GM19467 (cell line): Measurements from ENCODE around the gene OTOA.
"Not testable (repeated sequence)": the region's sequence is repeated elsewhere in the genome, so short reads cannot be mapped to it uniquely, and the experiment has no call there.

ENCODE experiments used
- ATAC-seq: cut with Tn5 transposase; IDR thresholded peaks from one replicate; pipeline ENCODE4 v1.9.1; 2021; ENCODE audit warnings: mild to moderate bottlenecking, moderate library complexity; ENCODE audit not compliant: unreplicated experiment

The OTOA gene

DNA sequence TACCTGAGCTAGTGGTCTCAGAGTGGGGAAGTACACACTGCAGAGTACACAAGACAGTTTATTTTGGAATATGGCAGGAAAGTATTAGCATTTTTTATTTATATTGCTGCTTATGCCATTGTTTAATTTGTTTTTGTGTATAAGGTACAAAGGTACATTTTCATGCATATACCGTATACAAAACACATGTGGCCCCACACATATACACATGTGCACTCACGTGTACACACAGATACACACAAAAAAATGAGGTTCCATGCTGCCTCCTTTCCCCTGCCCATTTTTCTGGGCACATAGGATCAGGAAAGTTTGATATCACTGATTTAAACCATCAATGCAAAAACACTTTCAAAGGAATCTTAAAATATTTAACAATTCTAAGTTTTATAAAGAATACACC, 24.3 kb upstream of the OTOA start:
- no peak for ATAC-seq

DNA sequence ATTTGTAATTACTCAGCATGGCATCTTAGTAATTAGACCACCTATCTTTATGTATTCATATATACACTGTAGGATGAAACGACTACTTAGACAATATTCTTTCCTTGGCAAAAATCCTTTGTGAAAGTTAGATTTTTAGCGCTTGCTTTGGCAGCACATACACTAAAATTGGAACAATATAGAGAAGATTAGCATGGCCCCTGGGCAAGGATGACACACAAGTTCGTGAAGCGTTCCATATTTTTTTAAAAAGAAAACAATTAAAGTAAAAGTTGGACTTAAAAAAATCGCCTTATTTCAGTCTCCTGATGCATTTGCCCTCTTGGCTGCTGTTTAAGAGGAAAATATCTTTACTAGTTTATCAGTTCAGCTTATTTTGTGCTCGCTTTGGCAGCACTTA, 21.9 kb upstream of the OTOA start:
- no peak for ATAC-seq

DNA sequence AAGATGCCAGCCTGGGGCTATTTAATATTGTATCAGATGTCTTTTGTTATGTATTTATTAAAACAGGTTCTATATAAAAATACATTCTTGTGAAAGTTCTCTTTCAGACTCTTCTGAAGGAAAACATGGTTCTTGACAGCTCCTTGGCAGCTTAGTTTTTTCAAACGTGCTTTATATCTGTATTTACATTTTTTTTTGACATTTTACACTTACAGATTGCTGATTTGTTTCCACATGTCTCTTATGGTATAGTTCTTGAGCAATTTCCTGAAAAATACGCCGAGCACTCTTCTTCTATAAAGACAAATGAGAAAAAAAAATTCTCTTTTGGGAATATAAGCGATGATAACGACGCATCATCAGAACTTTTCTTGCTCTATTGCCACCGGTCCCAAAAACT, 20.9 kb upstream of the OTOA start:
- no peak for ATAC-seq

DNA sequence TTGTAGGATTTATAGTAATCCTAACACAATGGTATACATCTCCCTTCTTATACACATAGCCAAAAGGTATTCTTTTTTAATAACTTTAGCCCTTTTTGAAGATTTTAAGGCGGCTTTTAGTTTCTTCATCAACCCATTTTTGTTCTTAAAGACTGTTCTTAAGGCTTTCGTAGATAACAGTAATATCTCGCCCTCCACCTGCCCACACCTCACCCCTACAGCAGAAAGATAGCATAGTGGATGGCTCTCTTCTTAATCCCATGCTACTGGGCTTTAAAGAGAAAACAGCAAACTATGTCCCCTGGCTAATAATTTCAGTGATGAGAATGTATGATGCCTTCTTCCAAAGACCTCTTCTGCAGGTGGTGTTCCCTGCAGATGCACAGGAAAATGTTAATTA, 20.0 kb upstream of the OTOA start:
- ATAC-seq = no peak

DNA sequence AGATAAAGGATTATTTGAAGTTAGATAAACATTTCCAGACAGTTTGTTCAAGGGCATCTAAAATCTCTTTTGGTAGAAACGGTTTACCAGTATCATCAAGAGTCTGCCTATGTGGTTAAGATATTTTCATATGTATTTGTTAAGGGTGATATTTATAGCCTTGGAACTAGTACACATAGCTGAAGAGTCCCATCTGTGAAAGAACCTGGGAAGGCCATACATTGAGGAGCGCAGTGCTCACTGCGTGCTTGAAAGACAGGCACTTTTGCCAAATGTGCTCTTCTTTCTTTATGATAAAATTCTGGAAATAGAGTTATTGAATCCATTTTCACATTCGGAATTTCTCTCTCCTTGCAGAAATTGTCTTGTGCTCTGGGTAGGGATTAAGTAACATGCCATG, 19.1 kb upstream of the OTOA start:
- ATAC-seq = no peak

DNA sequence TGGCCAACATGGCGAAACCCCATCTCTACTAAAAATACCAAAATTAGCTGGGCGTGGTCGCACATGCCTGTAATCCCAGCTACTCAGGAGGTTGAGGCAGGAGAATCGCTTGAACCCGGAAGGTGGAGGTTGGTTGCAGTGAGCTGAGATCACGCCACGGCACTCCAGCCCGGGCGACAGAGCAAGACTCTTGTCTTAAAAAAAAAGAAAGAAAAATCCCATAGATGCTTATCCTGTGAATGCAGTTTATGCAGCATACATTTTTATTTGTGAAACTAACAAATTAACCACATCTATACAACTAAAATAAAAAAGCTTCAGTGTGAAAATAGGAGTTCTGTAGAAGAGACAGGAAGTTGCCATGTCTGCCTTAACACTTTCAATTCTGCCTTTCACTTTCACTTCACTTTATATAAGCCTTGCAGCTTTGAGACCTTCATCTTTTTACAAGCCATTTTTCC, 18.5 kb upstream of the OTOA start:
- ATAC-seq = no peak

DNA sequence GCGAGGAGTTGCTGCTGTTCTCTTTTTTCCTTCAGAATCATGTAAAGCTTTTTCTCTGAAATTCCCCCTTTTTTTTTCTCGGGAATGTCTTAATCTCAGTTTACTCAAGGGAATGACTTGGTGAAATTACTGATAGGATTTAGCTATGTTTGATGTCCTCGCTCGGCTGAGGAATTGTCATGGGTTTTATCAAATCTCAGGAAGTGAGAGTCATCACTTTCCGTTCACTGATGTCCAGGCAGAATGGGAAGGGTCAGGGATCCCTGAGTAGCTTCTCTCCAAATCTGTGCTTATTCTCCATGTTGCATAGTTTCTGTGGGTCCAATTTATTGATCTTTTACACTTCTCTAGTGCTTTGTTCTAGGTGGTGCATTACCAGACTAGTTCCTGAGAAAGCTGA, 17.7 kb upstream of the OTOA start:
- ATAC-seq = no peak

DNA sequence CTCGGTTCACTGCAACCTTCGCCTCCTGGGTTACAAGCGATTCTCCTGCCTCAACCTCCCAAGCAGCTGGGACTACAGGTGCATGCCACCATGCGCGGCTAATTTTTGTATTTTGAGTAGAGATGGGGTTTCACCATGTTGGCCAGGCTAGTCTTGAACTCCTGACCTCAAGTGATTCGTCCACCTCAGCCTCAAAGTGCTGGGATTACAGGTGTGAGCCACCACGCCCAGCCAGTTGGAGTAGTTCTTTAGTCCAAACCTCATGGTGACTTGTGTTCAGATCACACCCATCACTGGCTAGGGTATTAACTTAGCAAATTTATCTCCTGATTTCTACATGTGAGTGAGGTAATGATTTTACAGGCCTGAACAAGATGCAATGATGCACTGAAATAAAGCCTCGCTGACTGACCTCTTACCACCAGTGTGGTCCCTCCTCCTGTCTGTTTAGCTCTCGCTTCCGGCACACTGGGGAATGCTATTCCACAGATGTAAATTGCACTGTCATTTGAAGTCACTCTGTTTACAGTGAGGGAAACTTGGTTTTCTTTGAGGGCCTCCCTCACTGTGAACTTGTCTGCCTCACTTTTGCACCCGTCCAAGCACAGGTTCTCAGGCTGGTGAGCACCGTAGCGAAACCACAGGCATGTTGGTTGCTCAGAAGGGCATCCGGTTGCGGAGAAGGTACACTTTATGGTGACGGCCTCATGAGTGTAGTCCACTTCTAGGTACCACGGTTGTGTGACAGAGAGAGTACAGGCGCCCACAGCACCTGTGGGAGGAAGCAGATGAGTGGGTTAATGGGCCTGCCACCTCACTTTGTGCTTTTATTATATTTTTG, 16.8 kb upstream of the OTOA start:
- peak; percentile 83 for ATAC-seq

DNA sequence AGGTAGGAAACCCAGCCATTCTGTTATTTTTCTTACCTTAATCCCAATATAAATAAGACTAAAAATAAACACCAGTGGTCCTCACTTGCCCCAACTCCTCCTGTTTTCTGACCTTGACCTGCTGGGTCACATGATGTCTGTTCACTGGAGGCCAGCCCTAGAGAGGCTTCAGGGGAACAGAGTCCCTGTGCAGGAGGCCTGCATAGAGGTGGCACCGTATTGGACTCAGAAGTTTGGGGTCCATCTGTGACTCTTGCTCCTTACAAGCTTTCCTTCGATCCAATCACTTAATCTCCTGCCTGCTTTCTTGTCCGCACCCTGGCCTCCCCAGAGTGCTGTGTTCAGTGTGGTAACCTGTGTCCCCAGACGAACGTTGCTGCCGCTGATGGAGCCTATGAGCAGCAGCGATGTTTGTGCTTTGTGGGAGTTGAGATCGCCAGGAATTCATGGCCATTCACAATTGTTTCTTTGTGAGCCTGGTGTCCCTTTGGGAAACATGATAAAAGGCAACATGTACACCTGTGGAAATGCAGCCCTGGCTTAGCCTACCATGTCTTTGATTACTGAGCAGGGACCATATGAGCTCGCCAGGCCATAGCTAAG, 16.1 kb upstream of the OTOA start:
- peak; percentile 12 for ATAC-seq

DNA sequence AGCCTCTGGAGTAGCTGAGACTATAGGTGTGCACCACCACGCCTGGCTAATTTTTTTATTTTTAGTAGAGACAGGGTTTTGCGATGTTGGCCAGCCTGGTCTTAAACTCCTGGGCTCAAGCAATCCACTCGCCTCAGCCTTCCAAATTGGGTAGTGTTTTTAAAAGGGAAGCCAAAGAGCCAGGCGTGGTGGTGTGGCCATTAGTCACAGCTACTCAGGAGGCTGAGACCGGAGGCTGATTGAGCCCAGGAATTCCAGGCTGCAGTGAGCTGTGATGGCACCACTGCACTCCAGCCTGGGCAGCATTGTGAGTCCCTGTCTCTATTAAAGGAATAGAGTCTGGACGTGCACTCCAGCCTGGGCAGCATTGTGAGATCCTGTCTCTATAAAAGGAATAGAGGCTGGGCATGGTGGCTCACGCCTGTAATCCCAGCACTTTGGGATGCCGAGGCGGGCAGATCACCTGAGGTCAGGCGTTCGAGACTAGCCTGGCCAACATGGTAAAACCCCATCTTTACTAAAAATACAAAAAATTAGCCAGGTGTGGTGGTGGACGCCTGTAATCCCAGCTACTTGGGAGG, 13.9 kb upstream of the OTOA start:
- ATAC-seq = not testable (repeated sequence)

DNA sequence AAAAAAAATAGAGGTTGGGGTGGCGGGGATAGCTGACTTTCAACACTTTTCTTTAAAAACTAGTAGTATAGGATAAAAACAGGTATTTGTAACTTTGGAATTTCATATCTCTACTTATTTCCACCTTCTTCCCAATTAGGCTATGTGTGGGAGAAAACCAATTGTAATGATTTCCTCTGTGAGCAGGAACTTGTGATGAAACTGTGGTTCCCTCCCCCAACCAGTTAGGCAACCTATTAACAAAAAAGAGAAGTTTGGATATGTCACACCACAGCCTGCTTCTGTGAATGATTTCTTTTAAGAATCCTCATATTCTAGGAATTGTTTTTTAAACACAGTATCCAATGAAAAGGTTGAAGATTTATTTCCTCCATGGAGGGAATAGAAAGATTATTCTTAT, 13.2 kb upstream of the OTOA start:
- ATAC-seq = no peak

DNA sequence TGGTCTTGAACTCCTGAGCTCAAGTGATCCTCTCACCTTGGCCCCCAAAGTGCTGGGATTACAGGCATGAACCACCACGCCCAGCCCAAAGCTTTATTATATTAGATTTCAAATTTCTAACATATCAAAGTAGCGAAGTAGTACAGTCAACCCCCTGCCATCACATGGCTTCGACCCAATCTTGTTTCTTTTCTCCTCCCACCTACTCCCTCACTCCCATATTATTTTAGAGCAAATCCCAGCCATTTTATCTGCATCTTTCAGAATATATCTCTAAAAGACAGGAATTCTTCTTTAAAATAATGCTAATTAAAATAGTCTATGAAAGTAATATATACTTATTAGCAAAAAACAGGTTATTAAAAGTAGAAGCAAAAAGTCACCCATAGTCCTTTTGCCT, 12.3 kb upstream of the OTOA start:
- ATAC-seq = no peak

DNA sequence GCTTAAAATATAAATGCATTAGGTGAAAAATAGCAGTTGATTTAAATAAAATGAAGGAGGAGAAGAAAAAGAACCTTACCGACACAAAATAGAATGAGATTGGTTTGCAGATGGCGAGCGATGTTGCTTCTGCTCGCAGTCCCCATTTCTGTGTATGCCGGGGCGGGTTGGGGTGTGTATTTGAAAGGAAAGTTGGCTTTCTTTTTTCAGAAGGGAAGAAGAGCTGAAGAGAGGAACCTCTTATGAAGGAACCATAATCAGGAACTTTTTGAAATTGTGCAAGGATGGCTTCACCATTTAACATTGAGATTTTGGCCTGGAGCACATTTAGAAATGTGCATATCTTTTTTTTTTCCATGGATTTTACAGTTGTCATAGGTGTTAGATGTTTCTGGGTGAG, 11.3 kb upstream of the OTOA start, which contains the start of gene IGSF6:
Gene IGSF6, minus strand, starts transcription at position 156 of the 400 bp plus-strand sequence. Its CDS starts 10 bp downstream, at position 146.
- no peak for ATAC-seq

DNA sequence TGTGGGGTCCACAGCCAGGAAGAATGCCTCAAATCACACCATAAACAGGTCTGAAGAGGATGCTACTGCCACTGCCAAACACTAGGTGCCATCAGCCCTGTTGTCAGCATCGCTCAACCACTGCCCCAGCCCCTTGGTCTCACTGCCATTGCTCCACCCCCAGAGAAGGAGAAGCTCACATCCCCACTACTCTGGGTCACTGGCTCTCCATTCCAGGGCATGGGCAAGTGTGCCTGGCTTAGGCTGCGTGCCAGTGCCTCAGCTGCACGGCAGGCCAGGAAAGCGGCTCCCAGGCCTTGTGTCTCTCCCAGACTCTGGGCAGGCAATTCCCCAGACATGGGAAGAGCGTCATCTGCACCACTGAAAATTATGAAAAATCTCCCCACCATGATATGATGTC, 10.2 kb upstream of the OTOA start:
- ATAC-seq = no peak

DNA sequence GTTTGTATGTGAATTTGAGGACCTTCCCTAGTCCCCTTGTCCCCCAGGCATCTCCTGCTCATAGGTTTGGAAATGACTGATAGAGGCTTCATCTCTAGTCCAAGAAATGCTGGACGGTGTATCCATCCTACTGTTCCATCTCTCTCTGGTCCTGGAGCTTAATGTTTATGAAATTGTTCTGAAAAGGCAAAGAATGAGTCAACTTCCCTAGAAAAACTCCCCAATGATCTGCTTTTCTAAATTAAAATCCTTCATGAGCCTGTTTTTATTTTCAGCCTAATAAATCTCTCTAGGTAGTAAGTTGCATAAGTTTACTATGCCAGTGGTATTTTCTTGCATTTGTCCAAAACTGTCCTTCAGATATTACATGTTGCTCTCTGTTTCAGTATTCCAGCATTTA, 9.3 kb upstream of the OTOA start:
- no peak for ATAC-seq

DNA sequence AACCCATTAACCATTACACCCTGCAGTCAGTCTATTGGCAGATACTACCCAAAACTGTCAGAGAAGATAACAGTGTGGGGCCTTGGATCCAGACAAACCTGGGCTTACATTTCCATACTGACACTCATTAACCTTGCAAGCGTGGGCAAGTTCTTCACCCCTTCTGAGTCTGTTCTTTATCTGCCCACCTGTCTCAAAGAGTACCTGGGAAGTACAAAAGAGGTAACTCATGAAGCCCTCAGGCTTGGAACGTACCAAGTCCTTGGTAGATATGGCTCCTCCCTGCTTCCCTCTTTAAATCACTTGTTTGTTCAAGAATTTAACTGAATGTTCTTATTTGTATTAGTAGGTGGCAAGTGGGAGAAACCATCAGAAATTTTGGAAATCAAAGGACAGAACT, 8.9 kb upstream of the OTOA start:
- ATAC-seq = no peak

DNA sequence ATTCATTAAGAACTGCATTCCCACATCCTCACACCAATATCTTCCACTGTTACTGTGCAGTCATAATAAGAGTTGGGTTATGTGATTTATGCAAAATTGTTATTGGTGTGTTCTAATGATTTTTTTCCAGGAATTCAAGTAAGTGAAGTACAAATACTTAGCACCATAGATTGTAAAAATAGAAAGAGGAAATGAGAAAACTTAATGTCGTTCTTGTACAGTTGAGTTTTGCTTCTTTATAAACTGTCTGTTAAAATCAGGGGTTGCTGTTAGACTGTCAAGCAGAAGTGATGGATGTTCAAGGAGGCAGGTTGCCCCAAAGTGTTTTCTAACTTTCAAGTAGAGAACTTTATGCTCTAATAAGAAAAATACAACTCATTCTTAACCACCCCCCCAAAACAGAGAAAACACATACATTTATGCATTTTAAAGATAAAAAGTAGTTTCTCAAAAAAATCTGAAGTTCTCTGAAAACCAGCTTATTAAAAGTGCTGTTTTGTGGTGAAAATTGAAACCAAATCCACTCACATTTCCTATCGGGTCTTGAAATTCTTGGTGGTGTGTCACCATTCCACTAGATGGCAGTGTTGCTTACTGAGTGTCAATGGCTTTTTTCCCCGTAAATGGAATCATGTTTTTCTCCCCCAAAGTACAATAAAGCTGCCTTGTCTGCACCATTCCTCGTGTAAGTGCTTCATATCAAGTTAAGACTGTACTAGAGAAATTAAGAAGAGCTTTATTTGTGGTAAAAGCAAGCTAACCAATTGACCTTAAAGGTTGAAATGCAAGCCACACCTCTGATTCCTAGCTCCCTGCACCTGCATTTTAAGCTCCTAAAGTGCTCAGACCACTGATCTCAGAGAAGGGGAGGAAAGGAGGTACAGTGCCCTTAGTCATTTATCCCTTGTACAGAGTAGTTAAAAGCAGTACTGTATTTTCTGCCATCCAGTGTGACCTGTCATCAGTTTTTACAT, 6.7 kb upstream of the OTOA start:
- no peak for ATAC-seq

DNA sequence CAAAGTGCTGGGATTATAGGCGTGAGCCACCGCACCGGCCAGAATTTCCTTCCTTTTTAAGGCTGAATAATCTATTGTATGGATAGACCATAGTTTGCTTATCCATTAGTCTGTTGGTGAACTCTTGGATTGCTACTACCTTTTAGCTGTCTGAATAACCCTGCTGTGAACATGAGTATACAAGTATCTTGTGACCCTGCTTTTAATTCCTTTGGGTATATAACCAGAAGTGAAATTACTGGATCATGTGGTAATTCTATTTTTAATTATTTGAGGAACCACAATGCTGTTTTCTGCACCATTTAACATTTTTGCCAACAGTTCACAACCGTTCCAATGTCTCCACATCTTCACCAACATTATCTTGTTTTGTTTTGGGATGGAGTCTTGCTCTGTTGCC, 4.6 kb upstream of the OTOA start:
- ATAC-seq = no peak

DNA sequence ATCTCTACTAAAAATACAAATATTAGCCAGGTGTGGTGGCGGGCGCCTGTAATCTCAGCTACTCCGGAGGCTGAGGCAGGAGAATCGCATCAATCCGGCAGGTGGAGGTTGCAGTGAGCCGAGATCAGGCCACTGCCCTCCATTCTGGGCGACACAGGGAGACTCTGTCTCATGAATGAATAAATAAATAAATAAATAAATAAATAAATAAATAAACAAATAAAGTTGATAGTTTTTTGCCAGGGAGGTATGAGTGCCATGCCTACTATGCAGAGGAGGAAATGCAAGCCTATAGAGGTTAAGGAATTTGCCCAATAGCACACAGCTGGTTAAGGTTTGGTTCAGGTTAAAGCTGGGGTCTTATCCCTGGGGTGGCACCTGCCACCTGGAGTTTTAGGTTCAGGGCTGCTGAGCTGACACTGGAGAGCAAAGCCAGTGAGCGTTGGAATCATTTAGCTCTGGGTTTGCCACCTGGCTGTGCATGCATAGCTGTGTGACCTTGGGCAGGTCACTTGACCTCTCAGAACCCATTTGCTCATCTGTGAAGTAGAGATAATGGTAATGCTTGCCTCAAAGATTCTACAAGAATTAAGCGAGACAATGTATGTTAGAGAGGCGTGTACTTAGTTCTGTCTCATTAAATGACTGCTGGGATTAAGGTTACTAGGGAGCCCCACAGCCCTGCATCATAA, 1.2 kb downstream of the OTOA start:
- ATAC-seq = no peak

DNA sequence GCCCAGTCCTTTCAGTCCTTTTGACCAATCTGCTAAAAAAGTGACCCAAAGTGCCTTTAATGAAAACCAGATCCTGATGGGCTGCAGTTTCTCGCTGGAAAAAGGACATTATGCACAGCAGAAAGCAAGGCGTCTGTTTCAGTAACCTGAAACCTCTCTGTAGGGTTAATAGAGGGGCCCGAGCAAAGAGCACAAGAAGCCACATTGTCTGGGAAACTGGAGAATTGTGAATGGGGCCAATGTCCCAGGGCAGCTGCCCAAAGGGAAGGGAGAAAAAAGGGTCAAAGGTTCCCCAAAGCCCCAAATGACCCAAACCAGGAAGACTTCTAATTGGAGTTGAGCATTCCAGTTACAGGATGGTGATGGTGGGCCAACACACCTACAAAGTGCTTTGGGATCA, 3.0 kb downstream of the OTOA start:
- ATAC-seq = no peak
